Activated CD8-positive, alpha-beta T cell treated with anti-CD3 and anti-CD28 coated beads for 36 hours (primary cell): ENCODE measurements around the gene MAN1A1. TPM values are rescaled to one million over a fixed set of nuclear protein-coding genes. Genes with fewer than 3 reads are reported as not detected.

ENCODE experiments used
- ATAC-seq: fragments of 200-7000 bp; cut with Tn5 transposase; one replicate; pipeline ENCODE4 v1.10.0; 2021; ENCODE audit warnings: mild to moderate bottlenecking, moderate library complexity
- CTCF ChIA-PET: fragments of 350-600 bp; sonication (Branson Sonifier 250); formaldehyde crosslinking; loops from one replicate; lab custom pipeline; 2021; ENCODE audit warnings: antibody characterized with exemption; lab: Charles Lee
- POLR2A ChIA-PET: fragments of 350-600 bp; sonication (Branson Sonifier 250); formaldehyde crosslinking; loops from one replicate; lab custom pipeline; 2021; ENCODE audit warnings: antibody characterized with exemption; lab: Charles Lee
- DNase-seq: peaks from one replicate; pipeline ENCODE4 v3.0.0-alpha.2; 2020
- H3K27ac Mint-ChIP-seq: one replicate; pipeline ENCODE4 v1.8.0; 2021; ENCODE audit warnings: mild to moderate bottlenecking, mixed read lengths
- H3K27me3 Mint-ChIP-seq: one replicate; pipeline ENCODE4 v1.8.0; 2021; ENCODE audit warnings: mixed read lengths
- H3K36me3 Mint-ChIP-seq: one replicate; pipeline ENCODE4 v1.8.0; 2021; ENCODE audit warnings: low read depth, mixed read lengths
- H3K4me1 Mint-ChIP-seq: one replicate; pipeline ENCODE4 v1.8.0; 2021; ENCODE audit warnings: low read depth, mixed read lengths
- H3K4me3 Mint-ChIP-seq: one replicate; pipeline ENCODE4 v1.8.0; 2021; ENCODE audit warnings: mild to moderate bottlenecking, moderate library complexity, mixed read lengths
- H3K9me3 Mint-ChIP-seq: one replicate; pipeline ENCODE4 v1.8.0; 2021; ENCODE audit warnings: mixed read lengths
- CTCF ChIP-seq: fragments of 200-600 bp; IDR thresholded peaks from one replicate; pipeline ENCODE4 v1.8.0; 2022; ENCODE audit warnings: antibody characterized with exemption, mild to moderate bottlenecking
- intact Hi-C: fragments of 100-400 bp; cut with micrococcal nuclease; formaldehyde crosslinking; loops from one replicate; pipeline ENCODE4 v1.10.0; 2022
- total RNA-seq, 2 experiments: library from RNA; stranded (reverse); gene quantifications; one replicate each; pipeline ENCODE4 v1.2.3, GENCODE V29; 2021

Gene MAN1A1
- total RNA-seq, 2 experiments from 2014 or later, result 18.5 to 19.4 TPM

- CTCF ChIA-PET, result no interaction called here
- TF ChIP-seq CTCF, result no peak
- Mint-ChIP-seq H3K4me3 (no peak overlapping the region), H3K4me1 (no peaks in the 10 kb centered on the region), H3K36me3 (no peaks in the 10 kb centered on the region), H3K9me3 (no peaks in the 10 kb centered on the region), H3K27ac (no peak overlapping the region), H3K27me3 (peaks cover 15% of the 10 kb centered on the region)
- ATAC-seq, result no peak
- POLR2A ChIA-PET, result no interaction called here
- DNase-seq, result no peak
- intact Hi-C loops, result no loop called here
These were observed 186.6 kb downstream of the MAN1A1 start for GRCh38 chr6:119163006-119163405.

- ATAC-seq (no peak), DNase-seq (no peak)
- no peaks in the 10 kb centered on the region for H3K36me3 Mint-ChIP-seq
- H3K4me3 Mint-ChIP-seq, result no peak overlapping the region
- no peaks in the 10 kb centered on the region for H3K9me3 Mint-ChIP-seq
- H3K27me3 Mint-ChIP-seq, result peaks cover 15% of the 10 kb centered on the region
- intact Hi-C loops, result no loop called here
- POLR2A ChIA-PET, result interaction anchor here (1.3 kb wide), 1 partner anchor 9 kb away, joined by 3 read pairs; no protein-coding TSS in a partner anchor
- no peak overlapping the region for H3K27ac Mint-ChIP-seq
- no peak for TF ChIP-seq CTCF
- CTCF ChIA-PET, result no interaction called here
- H3K4me1 Mint-ChIP-seq, result no peaks in the 10 kb centered on the region
These were observed 187.3 kb downstream of the MAN1A1 start for GRCh38 chr6:119162134-119162775.

GRCh38 chr6:119161438-119161837 lies 188.1 kb downstream of the MAN1A1 start:
- Mint-ChIP-seq H3K4me3 (no peak overlapping the region), H3K27ac (no peak overlapping the region), H3K9me3 (no peaks in the 10 kb centered on the region), H3K27me3 (peaks cover 11% of the 10 kb centered on the region), H3K36me3 (no peaks in the 10 kb centered on the region), H3K4me1 (no peaks in the 10 kb centered on the region)
- ATAC-seq (no peak), DNase-seq (no peak)
- ChIA-PET POLR2A (interaction anchor here (0.6 to 1.3 kb wide), 2 partner anchors 8 to 23 kb away, joined by 3 read pairs; no protein-coding TSS in a partner anchor), CTCF (interaction anchor here (1.2 kb wide), 1 partner anchor 12 kb away, joined by 6 read pairs; no protein-coding TSS in a partner anchor)
- TF ChIP-seq CTCF, result no peak
- intact Hi-C loops, result no loop called here

GRCh38 chr6:119160911-119161310 lies 188.7 kb downstream of the MAN1A1 start:
- CTCF ChIA-PET, result interaction anchor here (1.2 kb wide), 1 partner anchor 12 kb away, joined by 6 read pairs; no protein-coding TSS in a partner anchor
- Mint-ChIP-seq H3K27ac (no peak overlapping the region), H3K4me1 (no peaks in the 10 kb centered on the region), H3K36me3 (no peaks in the 10 kb centered on the region), H3K27me3 (peaks cover 8% of the 10 kb centered on the region), H3K4me3 (no peak overlapping the region), H3K9me3 (no peaks in the 10 kb centered on the region)
- intact Hi-C loops, result no loop called here
- no peak for TF ChIP-seq CTCF
- POLR2A ChIA-PET, result interaction anchor here (0.6 kb wide), 1 partner anchor 24 kb away, joined by 3 read pairs; no protein-coding TSS in a partner anchor
- ATAC-seq (no peak), DNase-seq (no peak)
